H1 (cell line): ENCODE measurements around the gene PRR29.

Source experiments
- CBX5 ChIP-seq: fragments of 300-800, 300-1000 bp; sonication (generic); IDR thresholded peaks from 2 replicates; pipeline ENCODE4 v1.7.1; 2016; ENCODE audit warnings: antibody characterized with exemption, low read length, low read depth
- CREB1 ChIP-seq: IDR thresholded peaks from 2 replicates; pipeline ENCODE4 v1.6.1; 2012; ENCODE audit warnings: inconsistent platforms
- CTCF ChIP-seq, 3 experiments: IDR thresholded peaks; 1 replicate in 2 of 3; 2 replicates in 1 of 3; pipeline versions ENCODE4 v1.5.1 to v1.6.1; 2011; ENCODE audit warnings: low read length in 3 of 3, mild to moderate bottlenecking in 3 of 3, inconsistent platforms in 2 of 3, low read depth in 1 of 3, moderate library complexity in 1 of 3; ENCODE audit not compliant: insufficient read depth in 1 of 3; ENCODE audit errors: control extremely low read depth in 1 of 3
- E2F6 ChIP-seq: IDR thresholded peaks from 2 replicates; pipeline ENCODE4 v1.6.1; 2012; ENCODE audit warnings: inconsistent platforms
- EP300 ChIP-seq, 2 experiments: IDR thresholded peaks; 1 replicate in 1 of 2; 2 replicates in 1 of 2; pipeline ENCODE4 v1.6.1; 2011 to 2012; ENCODE audit warnings: low read depth in 2 of 2, low read length in 2 of 2, mild to moderate bottlenecking in 2 of 2, borderline replicate concordance in 1 of 2, inconsistent platforms in 1 of 2, moderate library complexity in 1 of 2
- EZH2 ChIP-seq: fragments of 200-600 bp; sonication (generic); IDR thresholded peaks from 2 replicates; pipeline ENCODE4 v1.7.1; 2012; ENCODE audit warnings: low read depth, mild to moderate bottlenecking, moderate library complexity, low read length, inconsistent platforms; ENCODE audit not compliant: severe bottlenecking
- KDM1A ChIP-seq: fragments of 200-600, 300-600 bp; sonication (generic); IDR thresholded peaks from 2 replicates; pipeline ENCODE4 v1.7.1; 2016; ENCODE audit warnings: mild to moderate bottlenecking, low read length, borderline replicate concordance
- NRF1 ChIP-seq: IDR thresholded peaks from 2 replicates; pipeline ENCODE4 v1.6.1; 2011; ENCODE audit warnings: mild to moderate bottlenecking, low read depth, low read length, improper control_type of control experiment
- POLR2A ChIP-seq, 2 experiments: IDR thresholded peaks; 1 replicate in 1 of 2; 2 replicates in 1 of 2; pipeline ENCODE4 v1.6.1; 2011; ENCODE audit warnings: low read depth in 2 of 2, low read length in 2 of 2, mild to moderate bottlenecking in 2 of 2; ENCODE audit errors: control extremely low read depth in 1 of 2
- POLR2AphosphoS5 ChIP-seq: IDR thresholded peaks from 2 replicates; pipeline ENCODE4 v1.6.1; 2011; ENCODE audit warnings: low read depth, low read length
- RAD21 ChIP-seq, 2 experiments: IDR thresholded peaks in 1 of 2; conservative IDR thresholded peaks in 1 of 2; 2 replicates each; pipeline ENCODE4 v1.6.1; 2011; ENCODE audit warnings: low read depth in 2 of 2, low read length in 2 of 2, improper control_type of control experiment in 1 of 2, inconsistent platforms in 1 of 2, mild to moderate bottlenecking in 1 of 2, moderate library complexity in 1 of 2
- SP1 ChIP-seq: IDR thresholded peaks from 2 replicates; pipeline ENCODE4 v1.6.1; 2011; ENCODE audit warnings: low read depth, low read length
- USF2 ChIP-seq: IDR thresholded peaks from 2 replicates; pipeline ENCODE4 v1.6.1; 2011; ENCODE audit warnings: low read length, improper control_type of control experiment

GRCh38 chr17:64041912-64042311 lies 43.8 kb downstream of the PRR29 start:
- TF ChIP-seq RAD21 (IDR thresholded peaks at IDR 0.05 in 1 of 2, conservative IDR thresholded peaks at IDR 0.05 in 1 of 2; ENCODE audit: low read depth in 2 of 2, low read length in 2 of 2) (no peak), NRF1 (no peak), POLR2A (IDR thresholded peaks at IDR 0.05; ENCODE audit: control extremely low read depth in 1 of 2, low read depth in 2 of 2, low read length in 2 of 2) (no peak), USF2 (no peak), CTCF (IDR thresholded peaks at IDR 0.05; ENCODE audit: control extremely low read depth in 1 of 3, insufficient read depth in 1 of 3, low read depth in 1 of 3, low read length in 3 of 3) (no peak), SP1 (no peak), E2F6 (no peak), CBX5 (no peak), EZH2 (no peak), EP300 (IDR thresholded peaks at IDR 0.05; ENCODE audit: borderline replicate concordance in 1 of 2, low read depth in 2 of 2, low read length in 2 of 2) (no peak), CREB1 (no peak), POLR2AphosphoS5 (no peak), KDM1A (no peak)
